NCI-H1930 (cell line): ENCODE results near the gene KIF2C.
A peak's percentile ranks its signal among the peaks of the same experiment; 100 is the strongest.
"Not testable (repeated sequence)": the region's sequence is repeated elsewhere in the genome, so short reads cannot be mapped to it uniquely, and the experiment has no call there.

Experiments used
- DNase-seq, 2 experiments: peaks; one replicate each; lab custom pipeline; 2025; lab: John Stamatoyannopoulos, UW

Gene KIF2C

DNA sequence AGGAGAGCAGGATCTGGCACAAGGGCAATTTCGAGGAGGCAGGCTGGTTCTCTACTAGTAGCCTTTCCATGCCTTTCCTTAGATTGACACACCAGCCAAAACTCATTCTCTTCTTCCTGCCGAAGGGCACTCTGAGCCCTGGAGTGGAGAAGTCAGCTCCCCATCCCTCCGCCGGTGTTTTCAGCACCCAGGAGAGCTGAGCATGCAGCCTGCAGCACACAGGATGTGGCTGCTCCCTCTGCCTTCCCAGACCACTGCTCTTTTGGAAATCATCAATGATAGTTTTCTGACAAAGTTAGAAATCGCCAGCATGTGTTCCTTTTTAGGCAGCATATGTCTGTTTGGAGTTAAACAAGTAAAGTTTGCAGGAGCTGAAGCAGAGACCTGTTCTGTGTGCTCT lies 20.3 kb upstream of the KIF2C start:
- no peak for DNase-seq

DNA sequence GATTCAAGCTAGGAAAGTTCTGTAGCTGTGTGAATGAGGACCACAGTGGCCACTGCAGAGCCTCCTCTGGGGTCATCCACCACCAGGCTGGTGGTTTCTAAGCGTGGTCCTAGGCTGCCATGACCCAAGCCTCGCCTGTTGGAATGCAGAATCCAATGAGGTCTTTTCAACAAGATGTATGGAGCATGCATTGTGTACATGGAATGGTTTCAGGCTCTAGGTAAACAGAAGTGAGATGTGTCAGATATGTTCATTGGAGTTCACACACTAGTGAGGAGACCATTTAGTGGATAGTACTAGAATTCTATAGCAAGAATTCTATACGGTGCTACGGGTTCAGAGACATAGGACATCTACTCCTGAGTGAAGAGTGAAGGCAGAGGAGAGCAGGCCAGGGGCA lies 19.4 kb upstream of the KIF2C start:
- no peak for DNase-seq

DNA sequence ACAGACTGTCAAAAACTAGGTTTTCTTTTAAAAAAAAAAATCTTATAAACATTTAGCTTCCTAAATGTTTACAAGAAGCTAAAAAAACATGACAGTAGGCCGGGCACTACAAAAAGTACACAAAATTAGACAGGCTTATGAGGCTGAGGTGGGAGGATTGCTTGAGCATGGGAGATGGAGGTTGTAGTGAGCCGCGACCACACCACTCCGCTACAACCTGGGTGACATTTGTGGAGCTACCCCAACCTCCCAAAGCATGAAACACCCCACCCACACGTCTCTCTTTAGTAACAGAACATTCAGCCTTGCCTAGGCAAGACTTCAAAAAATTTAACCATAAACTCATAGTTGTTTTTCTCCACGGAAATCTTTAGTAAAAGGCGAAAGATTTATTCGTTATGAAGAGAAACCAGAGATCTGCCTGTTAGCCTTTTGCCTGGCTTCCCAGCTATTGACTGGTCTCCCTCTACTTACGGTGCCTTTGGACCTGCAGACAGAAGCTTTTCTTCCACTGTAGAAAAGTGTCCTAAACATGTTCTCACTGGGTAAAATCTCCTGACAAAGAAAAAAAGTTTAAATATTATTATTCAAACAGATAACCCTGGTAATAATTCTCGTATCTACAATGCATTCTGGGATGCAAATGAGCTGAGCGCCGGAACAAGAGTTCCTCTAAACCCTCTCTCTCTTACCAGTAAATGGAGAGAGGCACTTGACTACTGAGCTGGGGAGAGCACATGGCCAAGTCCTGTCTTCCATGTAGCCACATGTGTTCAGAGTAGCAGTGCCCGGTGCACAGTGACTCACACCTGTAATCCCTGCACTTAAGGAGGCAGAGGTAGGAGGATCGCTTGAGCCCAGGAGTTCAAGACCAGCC lies 17.9 kb upstream of the KIF2C start:
- peak; percentile 52 to 90 for DNase-seq

DNA sequence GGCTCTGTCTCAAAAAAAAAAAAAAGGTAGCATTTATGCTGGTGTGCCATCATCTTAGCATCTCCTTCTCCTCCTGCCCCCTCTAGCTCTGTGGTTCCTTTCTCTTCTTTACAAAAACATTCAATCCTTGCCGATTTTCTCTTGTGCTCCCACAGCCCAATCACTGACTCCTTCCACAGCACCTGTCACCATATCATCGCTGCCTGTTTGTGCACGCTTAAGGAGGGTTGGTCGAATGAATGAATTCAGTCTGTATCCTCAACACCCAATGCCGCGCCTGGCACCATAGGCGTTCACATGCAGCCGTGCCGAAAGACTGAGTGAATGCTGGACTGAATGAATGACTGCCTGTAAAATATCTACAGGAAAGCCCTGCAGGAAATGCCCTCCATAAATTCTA lies 16.6 kb upstream of the KIF2C start:
- DNase-seq = no peak

DNA sequence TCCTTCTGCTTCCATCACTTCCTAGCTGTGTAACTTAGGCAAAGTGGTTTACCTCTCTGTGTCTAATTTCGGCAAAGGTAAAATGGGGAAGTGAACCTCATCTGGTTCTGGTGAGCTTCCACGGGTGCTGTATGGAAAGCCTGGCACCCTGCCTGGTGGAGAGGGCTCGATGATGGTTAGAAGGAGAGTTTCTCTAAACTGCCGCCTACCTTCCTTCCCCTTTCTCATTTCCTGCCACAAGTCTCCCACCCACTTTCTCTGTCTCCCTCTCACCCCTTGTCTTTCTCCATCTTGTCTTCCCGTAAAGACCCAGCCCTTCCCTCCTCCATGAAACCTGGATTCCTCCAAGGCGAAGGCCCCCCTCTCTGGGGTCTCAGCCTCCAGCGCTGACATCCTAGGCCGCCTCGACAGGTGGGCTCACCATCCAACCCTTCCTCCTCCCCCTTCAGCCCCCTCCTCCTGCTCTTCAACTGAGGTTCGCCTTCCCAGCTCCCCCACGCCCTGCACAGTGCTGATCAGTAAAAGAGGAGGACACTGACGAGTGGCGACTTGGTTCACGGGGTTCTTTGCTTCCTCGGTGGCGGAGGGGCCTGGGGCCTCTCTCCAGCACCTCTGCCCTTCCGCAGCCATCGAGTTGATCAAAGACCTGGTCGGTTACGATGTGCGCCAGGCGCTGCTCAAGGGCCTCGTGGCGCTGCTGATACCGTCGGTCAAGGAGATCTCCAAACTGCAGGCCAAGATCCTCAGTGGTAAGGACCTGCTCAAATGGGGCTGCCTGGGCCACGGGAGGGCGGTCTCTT lies 15.9 kb upstream of the KIF2C start:
- no peak for DNase-seq

DNA sequence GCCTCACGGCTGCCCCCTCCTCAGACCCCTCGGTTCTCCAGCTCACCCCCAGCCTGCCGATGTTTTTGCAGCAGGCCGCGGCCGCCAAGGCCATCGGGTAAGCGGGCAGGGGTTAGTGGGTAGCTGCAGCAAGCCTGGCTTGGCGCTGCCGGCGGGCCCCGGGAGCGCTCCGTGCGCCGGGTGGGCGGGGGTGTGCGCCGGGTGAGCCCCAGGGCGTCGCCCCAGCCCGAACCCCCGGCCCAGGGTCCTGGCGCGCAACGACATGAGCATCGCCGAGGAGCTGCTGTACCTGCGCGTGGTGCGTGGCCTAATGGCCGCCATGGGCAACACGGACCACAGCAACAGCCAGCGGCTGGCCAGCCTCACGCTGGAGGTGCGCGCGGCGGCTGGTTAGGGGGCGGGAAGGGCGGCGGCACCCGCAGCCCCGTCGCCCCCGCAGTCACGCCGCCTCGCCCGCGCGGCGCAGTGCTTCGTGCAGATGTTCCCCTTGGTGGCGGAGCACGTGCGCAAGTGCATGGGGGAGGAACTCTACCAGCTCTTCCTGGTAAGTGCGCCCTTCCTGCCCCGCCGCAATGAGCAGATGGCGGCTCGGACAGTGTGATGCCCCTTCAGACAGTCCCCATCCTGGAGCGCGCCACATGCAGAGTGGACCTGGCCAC lies 15.2 kb upstream of the KIF2C start:
- DNase-seq = no peak

DNA sequence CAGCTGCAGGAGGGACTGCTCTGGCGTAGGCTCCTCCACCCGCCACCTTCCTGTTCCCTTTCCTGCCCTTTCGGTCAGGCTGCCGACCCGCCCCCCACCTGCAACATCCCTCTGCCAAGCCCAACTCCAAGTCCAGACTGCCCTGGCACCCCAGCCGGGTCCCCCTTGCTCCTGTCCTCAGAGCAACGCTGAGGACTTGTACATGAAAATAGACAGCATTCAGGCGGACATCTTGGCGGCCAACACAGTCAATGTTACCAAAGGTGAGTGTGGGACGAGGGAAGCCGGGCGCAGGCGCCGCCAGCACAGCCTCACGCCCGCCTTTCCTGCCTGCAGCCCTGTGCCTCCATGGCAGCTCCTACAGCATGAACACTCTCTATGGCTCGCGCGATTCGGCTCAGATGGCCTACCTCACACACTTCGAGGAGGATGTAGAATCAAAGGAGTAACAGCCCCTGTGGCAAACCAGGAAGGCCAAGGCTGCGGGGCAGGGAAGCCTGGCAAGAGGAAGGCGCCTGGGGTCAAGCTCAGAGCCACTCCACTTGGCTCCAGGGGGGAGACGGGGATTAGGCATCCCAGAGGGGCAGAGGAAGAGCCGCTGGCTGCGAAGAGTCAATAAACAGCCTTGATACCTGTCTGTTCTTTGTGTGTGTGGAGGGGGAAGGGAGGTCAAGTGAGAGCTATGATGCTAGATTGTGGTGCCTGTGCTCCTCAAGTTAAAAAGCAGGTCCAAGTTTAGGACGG lies 14.5 kb upstream of the KIF2C start:
- no peak for DNase-seq

DNA sequence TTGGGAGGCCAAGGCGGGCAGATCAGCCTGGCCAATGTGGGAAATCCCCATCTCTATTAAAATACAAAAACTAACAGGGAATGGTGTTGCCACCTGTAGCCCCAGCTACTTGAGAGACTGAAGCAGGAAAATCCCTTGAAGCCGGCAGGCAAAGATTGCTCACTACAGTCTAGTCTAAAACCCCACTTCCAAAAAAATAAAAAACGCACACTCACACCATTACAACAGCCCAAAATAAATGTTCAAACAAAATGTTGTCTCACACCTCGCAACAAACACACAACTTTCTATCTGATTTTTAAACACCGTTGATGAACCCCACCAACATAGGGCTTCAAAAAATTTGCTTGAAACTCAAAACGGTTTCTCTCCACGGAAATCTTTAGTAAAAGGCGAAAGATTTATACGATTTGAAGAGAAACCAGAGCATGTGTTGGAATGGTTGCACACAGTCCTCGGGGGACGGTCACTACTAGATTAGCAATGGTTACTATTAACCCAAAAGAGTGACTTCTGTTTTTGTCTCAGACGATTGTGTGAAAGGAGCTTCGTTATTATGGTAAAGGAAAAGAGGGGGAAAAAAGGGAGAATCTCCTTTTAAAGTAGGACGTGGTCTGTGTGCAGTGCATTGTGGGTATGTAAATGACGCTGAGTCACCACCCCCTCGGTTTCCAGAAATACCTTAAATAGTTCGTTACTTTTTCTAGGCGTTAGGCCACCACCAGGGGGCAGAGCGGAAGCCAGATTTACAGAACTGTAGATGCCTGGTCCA lies 8.7 kb upstream of the KIF2C start, which contains the start of gene RNU5D-1:
RNU5D-1 (minus strand) TSS at position 430 of the 772 bp plus-strand sequence.
- DNase-seq = peak; percentile 92 to 93

DNA sequence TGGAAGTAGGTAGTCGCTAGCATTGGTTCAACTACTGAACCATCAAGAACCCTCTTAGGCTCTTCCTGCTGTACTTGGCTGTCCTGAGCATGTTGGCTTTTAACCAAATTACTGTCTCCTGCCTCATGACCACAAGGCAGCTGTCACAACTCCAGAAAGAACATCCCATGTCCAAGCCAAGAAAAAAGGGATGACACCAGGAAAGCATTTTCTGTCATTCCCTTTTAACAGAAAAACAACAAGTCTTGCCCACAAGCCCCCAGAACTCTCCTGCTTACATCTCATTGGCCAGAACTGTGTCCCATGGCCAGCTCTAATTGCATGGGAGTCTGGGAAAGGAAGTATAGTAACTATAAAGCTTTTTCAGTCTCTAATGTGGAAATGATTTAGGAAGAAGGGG lies 6.3 kb upstream of the KIF2C start:
- no peak for DNase-seq

DNA sequence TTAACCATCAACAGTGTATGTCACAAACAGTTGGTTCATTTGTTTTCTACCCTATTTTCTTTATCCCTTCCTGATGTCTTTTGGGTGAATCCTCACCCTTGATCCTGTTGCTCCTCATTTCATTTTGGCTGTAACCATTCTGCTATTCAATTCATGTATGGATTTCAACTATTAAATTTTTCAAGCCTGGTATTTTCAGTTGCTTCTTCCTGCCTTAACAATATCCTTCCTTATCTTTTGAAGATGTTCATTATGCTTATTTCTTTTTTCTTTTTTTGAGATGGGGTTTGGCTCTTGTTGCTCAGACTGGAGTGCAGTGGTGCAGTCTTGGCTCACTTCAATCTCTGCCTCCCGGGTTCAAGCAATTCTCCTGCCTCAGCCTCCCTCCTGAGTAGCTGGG lies 5.9 kb upstream of the KIF2C start:
- DNase-seq = no peak

DNA sequence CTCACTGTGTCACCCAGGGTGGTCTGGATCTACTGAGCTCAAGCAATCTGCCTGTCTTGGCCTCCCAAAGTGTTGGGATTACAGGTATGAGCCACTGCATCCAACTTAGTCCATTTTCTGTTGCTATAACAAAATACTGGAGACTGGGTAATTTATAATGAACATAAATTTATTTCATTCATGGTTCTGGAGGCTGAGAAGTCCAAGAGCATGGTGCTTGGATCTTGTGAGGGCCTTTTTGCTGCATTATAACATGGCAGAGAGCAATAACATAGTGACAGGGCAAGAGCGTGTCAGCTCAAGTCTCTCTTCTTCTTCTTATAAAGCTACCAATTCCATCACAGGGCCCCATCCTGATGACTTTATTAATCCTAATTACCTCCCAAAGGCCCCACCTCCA lies 3.6 kb upstream of the KIF2C start:
- DNase-seq = no peak

DNA sequence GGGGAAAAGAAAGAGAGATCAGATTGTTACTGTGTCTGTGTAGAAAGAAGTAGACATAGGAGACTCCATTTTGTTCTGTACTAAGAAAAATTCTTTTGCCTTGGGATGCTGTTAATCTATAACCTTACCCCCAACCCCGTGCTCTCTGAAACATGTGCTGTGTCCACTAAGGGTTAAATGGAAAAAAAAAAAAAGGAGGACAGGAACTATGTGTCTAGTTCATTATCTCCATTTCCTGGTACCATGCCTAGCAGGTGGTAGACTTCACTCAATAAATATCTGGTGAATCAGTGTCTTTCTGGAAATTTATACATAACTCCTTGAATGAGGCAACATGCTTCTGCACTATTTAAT lies 707 bp upstream of the KIF2C start:
- not testable (repeated sequence) for DNase-seq

DNA sequence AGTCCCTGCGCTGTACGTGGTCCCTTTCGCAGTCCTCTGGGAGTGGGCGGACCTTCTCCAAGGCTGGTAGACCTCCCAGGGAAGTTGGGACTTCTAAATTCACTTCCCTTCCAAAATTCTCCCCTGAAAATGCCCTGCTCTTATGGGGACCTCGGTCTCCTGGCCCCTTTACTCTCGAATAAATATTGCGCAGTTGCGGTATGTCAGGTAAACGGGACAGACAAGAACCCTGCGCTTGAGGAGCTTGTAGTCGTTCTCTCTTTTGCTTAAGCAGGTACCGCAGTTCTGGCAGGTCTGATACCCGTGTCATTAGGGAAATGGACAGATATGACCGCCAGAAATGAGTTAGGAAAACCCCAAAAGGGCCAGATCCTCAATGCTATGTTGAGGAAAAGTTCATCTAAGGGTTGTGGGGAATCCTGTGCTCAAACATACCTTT lies 561 bp downstream of the KIF2C start:
- DNase-seq = no peak

DNA sequence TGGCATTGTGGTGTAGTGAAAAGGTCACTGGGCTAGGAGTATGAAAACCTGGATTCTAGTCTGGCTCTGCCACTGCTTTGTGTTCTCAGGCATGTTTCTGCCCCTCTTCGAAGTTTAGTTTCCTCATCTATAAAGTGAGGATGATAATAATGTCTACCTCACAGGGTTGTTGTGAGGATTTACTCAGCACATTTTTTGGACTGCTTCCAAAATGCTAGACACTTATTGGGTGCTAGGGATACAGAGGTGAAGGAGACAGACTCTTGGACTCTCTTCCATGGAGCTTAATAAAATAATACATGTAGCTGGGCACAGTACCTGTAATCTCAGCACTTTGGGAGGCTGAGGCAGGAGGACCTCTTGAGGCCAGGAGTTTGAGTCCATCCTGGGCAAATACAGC lies 3.6 kb downstream of the KIF2C start:
- no peak for DNase-seq

DNA sequence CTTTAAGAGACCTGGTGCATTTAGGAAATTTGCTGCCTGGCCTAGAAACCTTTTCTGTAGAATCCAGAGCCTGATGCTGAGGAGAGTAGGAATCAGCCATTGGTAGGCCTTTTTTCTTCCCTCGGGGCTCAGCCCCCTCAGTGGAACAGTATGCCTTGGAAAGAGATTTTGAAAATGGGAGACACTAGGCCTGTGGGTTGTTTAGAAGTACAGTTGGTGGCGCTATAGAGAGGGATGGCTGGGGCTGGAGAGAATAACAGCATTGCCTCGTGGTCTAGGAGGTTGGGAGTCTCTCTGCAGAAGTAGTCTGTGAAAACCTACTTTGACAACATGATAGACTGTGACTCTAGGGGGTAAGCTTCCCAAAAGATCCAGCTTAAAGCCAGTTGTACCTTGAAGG lies 8.2 kb downstream of the KIF2C start:
- no peak for DNase-seq

DNA sequence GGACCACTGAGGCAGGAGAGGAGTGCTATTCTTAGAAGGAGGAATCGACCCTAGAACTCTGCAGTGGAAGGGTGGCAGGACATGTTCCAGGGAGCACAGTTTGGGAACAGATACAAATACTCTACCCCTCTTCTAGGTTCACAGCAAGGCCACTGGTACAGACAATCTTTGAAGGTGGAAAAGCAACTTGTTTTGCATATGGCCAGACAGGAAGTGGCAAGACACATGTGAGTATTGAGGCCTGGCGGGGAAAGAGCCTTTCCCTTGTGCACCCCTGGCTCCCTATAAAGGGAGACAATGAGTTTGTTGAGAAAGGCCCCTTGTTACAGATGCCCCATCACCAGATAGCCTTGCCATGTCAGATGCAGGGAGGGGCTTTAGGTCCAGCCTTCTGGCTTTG lies 17.8 kb downstream of the KIF2C start:
- DNase-seq = no peak

DNA sequence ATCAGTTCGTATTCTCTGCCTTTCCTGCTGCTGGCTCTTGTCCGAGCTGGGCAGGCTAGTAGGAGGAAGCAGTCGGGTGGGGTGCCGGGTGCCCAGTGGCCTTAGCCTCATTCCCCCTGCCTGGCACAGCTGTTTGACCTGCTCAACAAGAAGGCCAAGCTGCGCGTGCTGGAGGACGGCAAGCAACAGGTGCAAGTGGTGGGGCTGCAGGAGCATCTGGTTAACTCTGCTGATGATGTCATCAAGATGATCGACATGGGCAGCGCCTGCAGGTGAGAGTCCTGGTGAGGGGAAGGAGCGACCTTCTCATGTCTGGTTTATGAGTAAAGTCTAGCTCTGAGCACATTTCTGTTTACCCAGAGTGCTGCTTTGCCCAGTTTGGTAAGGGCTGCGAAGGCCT lies 19.4 kb downstream of the KIF2C start:
- DNase-seq = no peak

DNA sequence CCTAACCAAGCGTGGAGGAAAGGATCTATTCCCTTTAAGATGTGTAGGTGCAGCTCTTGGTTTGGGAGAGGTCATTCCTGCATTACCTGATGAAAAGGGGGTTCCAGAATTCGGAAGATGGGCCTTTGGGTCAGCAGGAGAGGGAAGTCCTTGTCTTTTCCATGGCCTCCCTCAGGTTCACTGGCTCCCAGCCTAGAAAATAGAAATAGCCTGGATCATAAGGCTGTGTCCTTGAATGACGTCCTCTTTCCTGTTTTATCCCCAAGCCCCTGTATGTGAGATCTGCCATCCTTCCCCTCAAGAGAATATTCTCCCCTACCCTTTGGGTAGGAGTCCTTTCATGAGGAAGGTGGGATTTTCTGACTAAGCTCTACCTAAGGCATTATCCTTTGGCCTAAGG lies 21.2 kb downstream of the KIF2C start:
- no peak for DNase-seq

DNA sequence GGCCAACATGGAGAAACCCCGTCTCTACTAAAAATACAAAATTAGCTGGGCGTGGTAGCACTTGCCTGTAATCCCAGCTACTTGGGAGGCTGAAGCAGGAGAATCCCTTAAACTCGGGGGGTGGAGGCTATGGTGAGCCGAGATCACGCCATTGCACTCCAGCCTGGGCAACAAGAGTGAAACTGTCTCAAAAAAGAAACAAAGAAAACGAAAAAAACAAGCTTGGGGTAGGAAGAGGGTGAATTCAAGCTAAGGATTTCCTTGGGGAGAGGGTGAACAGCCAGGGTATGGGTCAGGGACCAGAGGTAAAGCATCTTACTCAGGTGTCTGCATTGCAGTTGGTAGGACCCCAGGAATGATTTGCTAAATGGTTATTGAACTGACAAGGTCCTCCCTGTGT lies 26.8 kb downstream of the KIF2C start:
- not testable (repeated sequence) for DNase-seq

DNA sequence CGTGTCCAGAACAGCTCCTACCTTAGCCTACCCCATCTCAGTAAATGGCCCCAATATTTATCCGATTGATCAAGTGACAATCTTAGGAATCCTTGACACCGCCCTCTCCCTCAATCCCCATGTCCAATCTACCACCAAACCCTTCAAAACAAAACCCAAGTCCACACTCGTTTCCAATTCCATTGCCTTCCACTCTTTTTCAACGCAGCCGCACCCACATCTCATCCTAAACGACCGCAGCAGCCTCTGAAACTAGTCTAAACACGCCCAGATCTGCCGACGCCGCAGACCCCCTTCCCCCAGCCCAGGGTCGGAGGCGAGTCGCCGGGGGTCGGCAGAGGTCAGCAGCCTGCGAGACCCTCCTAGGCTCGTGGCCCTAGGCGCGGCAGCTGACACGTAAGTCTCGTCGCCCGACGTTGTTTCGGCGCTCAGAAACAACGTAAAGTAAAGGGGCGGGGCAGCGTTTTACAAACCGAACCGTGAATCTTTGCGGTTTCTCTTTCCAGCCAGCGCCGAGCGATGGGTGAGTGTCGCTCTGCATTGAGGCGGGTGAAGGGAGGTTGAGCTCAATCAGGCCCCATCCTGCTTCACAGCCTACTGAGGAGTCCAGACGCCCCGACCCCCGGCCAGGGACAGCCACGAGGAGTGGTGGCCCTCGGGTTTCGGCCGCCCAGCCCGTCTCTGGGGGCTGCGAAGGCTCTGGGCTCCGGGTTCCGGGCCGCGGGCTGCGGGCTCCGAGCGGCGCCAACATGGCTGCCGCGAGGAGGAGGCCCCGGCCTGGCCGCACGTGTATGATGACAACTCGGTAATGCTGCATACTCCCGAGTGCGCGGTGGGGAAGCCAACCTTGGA lies 35.7 kb downstream of the KIF2C start, which contains the start of gene RPS8:
RPS8 (plus strand) TSS at position 463 of the 852 bp plus-strand sequence; CDS start at position 520, 57 bp downstream.
- peak; percentile 85 to 92 for DNase-seq
